Fibroblast of skin of right quadriceps (primary cell): ENCODE data around the gene HMCN1.

ENCODE experiments used
- DNase-seq: peaks from one replicate; pipeline ENCODE4 v3.0.0-alpha.2; 2013

HMCN1 gene

DNA sequence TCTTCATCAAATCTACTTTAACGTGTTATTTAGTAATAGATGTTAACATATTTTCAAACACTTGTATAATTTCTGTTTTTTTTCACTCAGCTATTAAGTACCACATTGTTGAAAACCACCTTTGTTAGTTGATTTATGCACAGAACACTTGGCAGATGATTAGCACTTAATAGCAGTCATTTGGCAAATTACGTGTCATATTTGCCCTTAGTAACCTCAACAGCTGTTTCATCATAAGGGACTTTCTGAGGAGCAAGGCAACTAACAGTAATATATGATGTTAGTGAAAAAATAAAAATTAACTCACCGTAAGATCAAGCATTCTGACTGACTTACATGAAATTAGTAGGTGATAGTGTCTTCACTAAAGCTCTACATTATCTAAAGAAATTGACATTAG, 186.4 kb downstream of the HMCN1 start:
- no peak for DNase-seq

DNA sequence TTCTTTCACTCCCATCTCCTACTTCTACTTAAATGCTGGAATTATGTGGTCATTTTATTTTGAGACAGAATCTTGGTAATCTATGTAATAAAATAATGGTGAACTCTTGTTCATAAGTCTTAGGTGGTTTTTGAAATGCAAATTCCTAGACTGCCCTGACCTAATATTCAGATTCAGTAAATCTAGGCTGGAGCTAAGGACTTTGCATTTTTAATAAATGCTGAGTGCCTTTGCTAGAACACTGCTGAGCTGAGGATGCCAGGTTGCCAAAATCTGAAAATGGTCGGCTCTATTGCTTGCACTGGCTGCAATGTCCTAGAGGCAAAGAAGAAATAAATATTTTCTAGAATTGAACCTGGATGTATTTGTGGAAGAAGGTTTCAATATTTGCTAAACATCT, 187.4 kb downstream of the HMCN1 start:
- DNase-seq, result no peak

GRCh38 chr1:185926588-185926987, 192.4 kb downstream of the HMCN1 start:
- DNase-seq, result peak; percentile 21

DNA sequence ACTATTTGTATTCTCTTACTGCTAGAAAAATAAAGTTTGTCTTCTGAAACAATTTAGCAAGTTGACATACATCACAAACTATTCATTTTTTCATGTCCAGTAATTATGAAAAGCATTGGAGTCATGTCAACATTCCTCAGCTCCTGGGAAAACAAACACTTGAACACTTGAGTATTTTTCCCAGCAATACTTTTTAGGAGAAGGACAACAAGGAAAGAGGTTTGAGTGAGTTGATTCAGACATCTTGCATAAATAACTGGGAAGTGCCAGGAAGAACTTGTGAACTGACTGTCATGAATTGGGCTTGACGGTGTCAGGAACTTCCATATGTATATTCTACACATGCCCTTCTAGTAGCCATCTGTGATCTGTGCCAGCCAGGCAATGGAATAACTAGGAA, 195.6 kb downstream of the HMCN1 start:
- DNase-seq, result peak; percentile 65

- no peak for DNase-seq
Observed at GRCh38 chr1:185931438-185931837, 197.2 kb downstream of the HMCN1 start.

DNA sequence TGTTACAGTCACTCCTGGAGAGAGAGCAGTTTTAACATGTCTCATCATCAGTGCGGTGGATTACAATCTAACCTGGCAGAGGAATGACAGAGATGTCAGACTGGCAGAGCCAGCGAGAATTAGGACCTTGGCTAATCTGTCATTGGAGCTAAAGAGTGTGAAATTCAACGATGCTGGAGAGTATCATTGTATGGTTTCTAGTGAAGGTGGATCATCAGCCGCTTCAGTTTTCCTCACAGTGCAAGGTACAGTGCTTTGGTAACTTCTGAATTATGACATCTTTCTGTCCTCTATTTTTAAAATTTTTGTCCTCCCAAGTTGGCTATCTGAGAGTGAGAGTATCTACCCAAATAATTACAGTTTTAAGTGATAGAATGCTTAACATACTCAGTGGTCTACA, 199.4 kb downstream of the HMCN1 start:
- DNase-seq, result no peak

DNA sequence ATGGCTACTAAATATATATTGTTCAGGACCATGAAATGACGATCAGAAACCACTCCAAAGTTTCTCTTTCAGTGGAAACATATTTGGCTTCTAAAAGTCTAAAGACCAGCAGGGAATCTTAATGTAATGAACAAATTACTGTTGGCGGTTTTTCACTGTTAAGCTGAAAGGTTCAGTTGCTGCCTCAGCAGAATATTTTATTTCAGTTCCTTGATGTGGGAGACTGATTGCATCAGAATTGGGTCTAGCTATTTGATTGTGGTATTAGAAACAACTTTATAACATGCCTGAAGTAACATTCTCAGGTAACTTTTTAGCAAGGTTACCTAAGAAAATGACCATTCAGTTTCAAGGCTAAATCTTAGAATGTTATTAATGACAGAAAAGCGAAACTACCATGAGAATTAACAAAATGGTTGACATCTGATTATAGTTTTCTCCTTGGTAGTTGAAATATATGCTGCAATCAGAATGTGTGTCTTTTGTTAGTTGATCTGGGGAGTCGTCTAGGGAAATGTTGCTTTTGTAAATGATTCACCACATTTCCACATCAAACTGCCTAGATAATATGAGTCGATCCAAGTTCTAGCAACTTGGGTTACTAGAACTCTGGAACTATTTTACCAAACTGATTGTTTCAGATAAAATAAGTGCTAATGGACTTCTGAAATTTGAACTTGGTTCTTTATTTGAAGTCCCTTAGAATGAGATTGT, 200.4 kb downstream of the HMCN1 start:
- peak; percentile 81 for DNase-seq

- no peak for DNase-seq
Observed at GRCh38 chr1:185935360-185935759, 201.2 kb downstream of the HMCN1 start.

- no peak for DNase-seq
Observed at GRCh38 chr1:185936641-185937040, 202.4 kb downstream of the HMCN1 start.

DNA sequence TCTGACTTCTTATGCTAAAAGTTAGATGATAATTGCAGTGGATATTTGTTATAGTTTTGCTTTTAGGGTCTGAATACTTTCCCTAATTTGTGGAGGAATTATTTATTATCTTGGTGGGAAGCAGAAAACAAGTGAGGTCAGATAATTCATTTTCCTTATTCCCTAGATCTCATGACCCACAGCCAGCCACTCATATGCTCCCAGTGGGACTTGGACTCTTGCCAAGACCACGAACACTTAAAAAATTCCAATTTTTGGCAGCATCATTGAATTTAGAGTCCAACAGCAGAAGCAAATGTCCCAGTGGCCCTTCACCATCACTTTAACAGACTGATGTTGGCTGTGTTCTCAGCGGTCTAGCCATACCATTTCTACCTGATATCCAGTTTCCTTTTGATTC, 204.2 kb downstream of the HMCN1 start:
- peak; percentile 71 for DNase-seq

- DNase-seq, result peak; percentile 79
Observed at GRCh38 chr1:185939142-185939541, 205.0 kb downstream of the HMCN1 start.

- no peak for DNase-seq
Observed at GRCh38 chr1:185942961-185943360, 208.8 kb downstream of the HMCN1 start.

GRCh38 chr1:185956881-185957280, 222.7 kb downstream of the HMCN1 start:
- DNase-seq, result no peak

- DNase-seq, result peak; percentile 73
Observed at GRCh38 chr1:185957441-185958363, 223.5 kb downstream of the HMCN1 start.

DNA sequence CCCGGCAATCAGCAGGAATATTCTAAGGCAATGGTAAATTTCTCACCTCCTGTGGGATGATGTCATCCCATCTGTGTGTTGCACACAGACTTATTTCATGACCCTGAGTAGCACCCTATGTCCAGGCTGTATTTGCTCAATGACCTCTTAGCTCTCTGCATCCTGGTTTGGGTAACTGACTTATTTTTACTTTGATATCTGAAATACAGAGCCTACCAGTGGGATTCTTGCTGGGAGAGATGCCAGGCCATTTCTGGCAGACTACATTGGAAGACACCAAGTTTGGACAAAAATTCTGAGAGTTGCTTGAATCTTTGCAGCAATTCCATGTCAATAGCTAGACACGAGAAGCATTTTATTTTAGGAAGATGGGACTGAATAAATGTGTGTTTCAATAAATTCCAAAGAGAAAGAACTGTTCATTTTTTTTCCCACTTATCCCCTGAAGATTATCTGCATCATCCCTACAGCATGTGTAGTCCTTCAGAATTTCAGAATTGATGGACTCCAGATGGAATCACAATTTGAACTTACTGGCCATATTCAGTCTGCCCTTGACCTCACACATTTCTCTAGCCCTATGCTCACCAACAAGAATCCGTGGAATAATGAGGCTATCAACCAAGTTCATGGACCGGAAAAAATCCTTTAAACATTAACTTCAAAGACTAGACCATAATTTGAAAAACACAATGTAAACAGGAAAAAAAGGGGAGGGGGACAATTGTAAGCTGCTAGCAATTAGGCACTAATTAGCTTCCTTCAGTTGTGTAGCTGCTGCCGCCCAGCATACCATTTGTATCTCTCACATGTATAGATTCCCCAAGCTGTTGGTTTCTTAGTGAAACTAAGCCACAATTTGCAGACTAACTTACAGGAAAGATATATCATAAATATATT, 226.5 kb downstream of the HMCN1 start:
- peak; percentile 90 for DNase-seq

DNA sequence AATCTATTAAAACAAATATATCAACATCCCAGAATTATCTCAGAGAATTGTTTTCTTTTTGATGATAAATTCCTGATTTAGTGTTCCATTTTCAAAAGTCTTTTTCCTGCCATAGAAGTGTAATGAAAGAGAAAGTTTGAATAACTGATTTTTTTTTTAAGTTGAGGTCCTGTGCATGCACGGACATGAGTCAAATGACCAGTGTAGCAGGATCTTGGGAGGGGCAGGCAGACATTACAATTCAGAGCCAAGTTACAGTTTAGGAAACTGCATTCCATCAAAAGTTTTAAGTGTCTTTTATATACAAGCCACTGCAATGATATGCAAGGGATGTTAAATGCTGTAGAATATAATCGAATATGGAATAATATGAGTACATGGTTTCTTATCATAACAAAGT, 227.5 kb downstream of the HMCN1 start:
- DNase-seq, result peak; percentile 10

DNA sequence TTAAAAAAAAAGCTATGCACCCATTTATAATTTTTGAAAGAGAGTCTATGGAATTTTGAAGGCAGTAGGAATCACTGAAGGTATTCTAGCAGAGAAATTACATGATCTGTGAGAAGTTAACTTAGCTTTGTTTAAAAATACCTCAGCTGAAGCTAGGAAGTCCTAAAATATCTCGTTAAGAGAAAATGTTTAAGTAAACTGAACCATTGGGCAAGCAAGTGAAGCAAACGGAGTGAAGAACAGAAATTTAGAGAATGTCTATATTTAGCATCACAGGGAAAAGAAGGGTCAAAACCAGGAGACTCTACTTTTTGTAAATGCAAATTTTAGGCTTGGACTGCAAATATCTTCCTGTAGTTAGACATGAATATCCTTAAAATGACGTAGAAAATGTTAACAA, 230.8 kb downstream of the HMCN1 start:
- peak; percentile 21 for DNase-seq

DNA sequence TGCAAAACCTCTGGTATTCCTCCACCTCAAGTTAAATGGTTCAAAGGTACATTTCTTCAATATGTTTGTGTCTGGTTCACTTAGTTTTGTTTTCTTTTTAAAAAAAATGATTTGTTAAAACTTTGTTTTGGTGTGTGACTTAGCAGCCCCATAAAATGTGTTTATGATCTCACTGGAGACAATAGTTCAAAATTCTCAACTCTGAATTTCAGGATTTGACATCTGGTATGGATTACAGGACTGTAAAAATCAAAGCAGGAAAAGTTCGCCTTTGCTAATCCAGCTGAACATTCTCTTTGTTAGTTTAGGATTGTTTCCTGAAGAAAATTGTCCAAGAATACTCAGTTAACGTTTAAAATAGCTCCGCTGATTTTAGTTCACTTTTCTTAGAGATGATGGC, 231.7 kb downstream of the HMCN1 start:
- DNase-seq, result peak; percentile 73

GRCh38 chr1:185966471-185966870, 232.3 kb downstream of the HMCN1 start:
- peak; percentile 19 for DNase-seq

- peak; percentile 37 for DNase-seq
Observed at GRCh38 chr1:185969028-185969427, 234.8 kb downstream of the HMCN1 start.

DNA sequence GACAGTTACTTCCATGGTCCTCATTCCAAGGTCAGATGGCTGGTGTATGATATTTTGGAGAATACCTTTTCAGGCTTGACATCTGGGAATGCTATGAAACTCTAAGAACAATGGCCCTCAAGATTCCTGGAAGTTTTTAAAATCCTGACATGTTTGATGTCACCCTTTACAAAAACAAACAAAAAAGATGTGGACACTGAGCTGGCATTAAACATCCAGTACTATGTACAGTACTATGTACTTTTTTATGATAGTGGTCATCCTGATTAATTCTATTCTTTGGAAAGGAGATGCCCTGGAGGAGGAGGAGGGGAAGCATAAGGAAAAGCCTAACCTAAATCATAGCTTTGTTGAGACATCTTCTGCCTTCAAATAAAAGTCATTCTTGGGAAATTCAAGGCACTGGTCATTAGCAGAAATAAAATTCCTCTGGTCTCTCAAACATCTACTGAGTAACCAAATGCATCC, 235.4 kb downstream of the HMCN1 start:
- DNase-seq, result peak; percentile 55

GRCh38 chr1:185971688-185972087, 237.5 kb downstream of the HMCN1 start:
- DNase-seq, result peak; percentile 97
